Measurements from ENCODE around the gene HSD3B7. TPM values are rescaled to one million over a fixed set of nuclear protein-coding genes. Genes with fewer than 3 reads are reported as not detected.

The HSD3B7 gene
- total and polyA plus RNA-seq, 2 of the 8 experiments (the other 6 are each of a cell fraction or from before 2014, with no cell fraction given): 2.9 to 6.6 TPM

DNA sequence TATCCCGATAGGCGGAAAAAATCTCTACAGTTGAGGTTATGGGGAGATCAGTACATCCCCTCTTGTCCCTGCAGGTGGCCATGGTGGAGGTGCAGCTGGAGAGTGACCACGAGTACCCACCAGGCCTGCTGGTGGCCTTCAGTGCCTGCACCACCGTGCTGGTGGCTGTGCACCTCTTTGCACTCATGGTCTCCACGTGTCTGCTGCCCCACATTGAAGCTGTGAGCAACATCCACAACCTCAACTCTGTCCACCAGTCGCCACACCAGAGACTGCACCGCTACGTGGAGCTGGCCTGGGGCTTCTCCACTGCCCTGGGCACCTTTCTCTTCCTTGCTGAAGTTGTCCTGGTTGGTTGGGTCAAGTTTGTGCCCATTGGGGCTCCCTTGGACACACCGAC lies 31.9 kb upstream of the HSD3B7 start (continued):
- TF ChIP-seq CTBP2 (IDR thresholded peaks at IDR 0.05; ENCODE audit: borderline replicate concordance, insufficient read depth, insufficient read length, low read length): no peak

Data from H1 (cell line).